K562 (cell line): Measurements from ENCODE around the gene ETS2.

Experiments
- CCNT2 ChIP-seq: IDR thresholded peaks from 2 replicates; pipeline ENCODE4 v1.6.1; 2011; ENCODE audit warnings: borderline replicate concordance, low read depth, mild to moderate bottlenecking, moderate library complexity, mixed read lengths, low read length; ENCODE audit not compliant: insufficient read length; ENCODE audit errors: extremely low read depth
- COPS2 ChIP-seq: fragments of 450-650 bp; conservative IDR thresholded peaks from 2 replicates; pipeline ENCODE4 v1.6.1; 2016; ENCODE audit warnings: mild to moderate bottlenecking, moderate library complexity
- KDM1A ChIP-seq, 2 experiments: fragments of 450-650 bp; IDR thresholded peaks; 2 replicates each; pipeline ENCODE4 v1.6.1; 2016; ENCODE audit warnings: mild to moderate bottlenecking in 2 of 2
- NR4A1 ChIP-seq, 2 experiments: fragments of 250-450 bp in 1 of 2; fragments of 450-650 bp in 1 of 2; sonication (Bioruptor Pico) in 1 of 2; IDR thresholded peaks; 2 replicates each; pipeline versions ENCODE4 v1.4.0 to v1.6.1; 2016 to 2020; ENCODE audit warnings: mild to moderate bottlenecking in 2 of 2, missing compliant biosample characterization in 1 of 2, missing genetic modification characterization in 1 of 2, moderate library complexity in 1 of 2
- POLR2AphosphoS5 ChIP-seq: IDR thresholded peaks from 2 replicates; pipeline ENCODE4 v1.6.1; 2011; ENCODE audit warnings: mild to moderate bottlenecking, low read depth, low read length, moderate library complexity; ENCODE audit not compliant: control insufficient read depth, insufficient read depth
- SMC3 ChIP-seq: conservative IDR thresholded peaks from 2 replicates; pipeline ENCODE4 v1.6.1; 2011; ENCODE audit warnings: low read depth, low read length, improper control_type of control experiment; ENCODE audit not compliant: insufficient read depth
- SRSF3 ChIP-seq: fragments of 200-400 bp; formaldehyde crosslinking; IDR thresholded peaks from 2 replicates; pipeline ENCODE4 v1.6.1; 2016; ENCODE audit warnings: mild to moderate bottlenecking, low read length, moderate library complexity; ENCODE audit not compliant: insufficient read depth
- TEAD4 ChIP-seq, 2 experiments: sonication (generic) in 1 of 2; formaldehyde crosslinking in 1 of 2; IDR thresholded peaks; 2 replicates each; pipeline versions ENCODE4 v1.6.1 to v1.8.0; 2012 to 2022; ENCODE audit warnings: borderline replicate concordance in 1 of 2, inconsistent platforms in 1 of 2, low read length in 1 of 2, mild to moderate bottlenecking in 1 of 2, missing genetic modification reagents in 1 of 2

- TF ChIP-seq TEAD4 (IDR thresholded peaks at IDR 0.05; ENCODE audit: low read length) (no peak), TEAD4 (CRISPR knock-in tag; IDR thresholded peaks at IDR 0.05; ENCODE audit: borderline replicate concordance) (no peak), SRSF3 (no peak), NR4A1 (CRISPR knock-in tag; IDR thresholded peaks at IDR 0.05) (no peak), NR4A1 (tag; IDR thresholded peaks at IDR 0.05) (no peak), SMC3 (no peak), COPS2 (no peak), CCNT2 (no peak), POLR2AphosphoS5 (no peak), KDM1A (IDR thresholded peaks at IDR 0.05) (no peak)
Measured at GRCh38 chr21:38765056-38765455, 40.7 kb upstream of the ETS2 start.
